ENCODE measurements around the gene GSTM1. TPM values are rescaled to one million over a fixed set of nuclear protein-coding genes. Genes with fewer than 3 reads are reported as not detected.
"Not testable (repeated sequence)": the region's sequence is repeated elsewhere in the genome, so short reads cannot be mapped to it uniquely, and the experiment has no call there.

The GSTM1 gene
- total RNA-seq, 1 experiment from 2014 or later = not detected

DNA sequence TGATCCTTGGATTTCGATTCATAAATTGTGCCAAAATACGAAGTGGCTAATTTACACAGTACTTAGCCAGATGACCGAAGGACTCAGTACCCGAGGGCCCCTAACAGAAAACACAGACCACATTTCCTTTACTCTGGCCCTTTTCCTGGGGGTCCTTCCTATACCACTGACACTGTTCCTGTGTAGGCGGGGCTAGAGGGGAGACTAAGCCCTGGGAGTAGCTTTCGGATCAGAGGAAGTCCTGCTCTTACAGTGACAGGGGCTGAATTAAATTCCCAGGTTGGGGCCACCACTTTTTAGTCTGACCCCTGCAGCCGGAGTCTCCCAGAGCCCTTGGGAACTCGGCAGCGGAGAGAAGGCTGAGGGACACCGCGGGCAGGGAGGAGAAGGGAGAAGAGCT lies 508 bp upstream of the GSTM1 start:
- H3K4me1 Mint-ChIP-seq (ENCODE audit: insufficient read depth, unreplicated experiment); POLR2A ChIA-PET; H3K36me3 Mint-ChIP-seq (ENCODE audit: insufficient read depth, unreplicated experiment); CTCF ChIA-PET; H3K9me3 Mint-ChIP-seq (ENCODE audit: unreplicated experiment); H3K27ac Mint-ChIP-seq (ENCODE audit: low read depth, unreplicated experiment); H3K4me3 Mint-ChIP-seq (ENCODE audit: unreplicated experiment); H3K27me3 Mint-ChIP-seq (ENCODE audit: insufficient read depth, unreplicated experiment); DNase-seq (ENCODE audit: unreplicated experiment); BruUV-seq (replicated peaks); intact Hi-C loops (cut with micrococcal nuclease): not testable (repeated sequence)

GRCh38 chr1:109689844-109690405 lies 2.3 kb downstream of the GSTM1 start:
- Mint-ChIP-seq H3K4me1 (ENCODE audit: insufficient read depth, unreplicated experiment) (no peaks in the 10 kb centered on the region), H3K4me3 (ENCODE audit: unreplicated experiment) (no peak overlapping the region), H3K36me3 (ENCODE audit: insufficient read depth, unreplicated experiment) (no peaks in the 10 kb centered on the region), H3K27ac (ENCODE audit: low read depth, unreplicated experiment) (no peak overlapping the region), H3K9me3 (ENCODE audit: unreplicated experiment) (no peaks in the 10 kb centered on the region), H3K27me3 (ENCODE audit: insufficient read depth, unreplicated experiment) (no peaks in the 10 kb centered on the region)
- DNase-seq (ENCODE audit: unreplicated experiment) = no peak
- no TSS peak for BruUV-seq (replicated peaks)
- intact Hi-C loops (cut with micrococcal nuclease) = no loop called here
- POLR2A ChIA-PET = no interaction called here
- CTCF ChIA-PET = no interaction called here
- TF ChIP-seq, protein P1, sequence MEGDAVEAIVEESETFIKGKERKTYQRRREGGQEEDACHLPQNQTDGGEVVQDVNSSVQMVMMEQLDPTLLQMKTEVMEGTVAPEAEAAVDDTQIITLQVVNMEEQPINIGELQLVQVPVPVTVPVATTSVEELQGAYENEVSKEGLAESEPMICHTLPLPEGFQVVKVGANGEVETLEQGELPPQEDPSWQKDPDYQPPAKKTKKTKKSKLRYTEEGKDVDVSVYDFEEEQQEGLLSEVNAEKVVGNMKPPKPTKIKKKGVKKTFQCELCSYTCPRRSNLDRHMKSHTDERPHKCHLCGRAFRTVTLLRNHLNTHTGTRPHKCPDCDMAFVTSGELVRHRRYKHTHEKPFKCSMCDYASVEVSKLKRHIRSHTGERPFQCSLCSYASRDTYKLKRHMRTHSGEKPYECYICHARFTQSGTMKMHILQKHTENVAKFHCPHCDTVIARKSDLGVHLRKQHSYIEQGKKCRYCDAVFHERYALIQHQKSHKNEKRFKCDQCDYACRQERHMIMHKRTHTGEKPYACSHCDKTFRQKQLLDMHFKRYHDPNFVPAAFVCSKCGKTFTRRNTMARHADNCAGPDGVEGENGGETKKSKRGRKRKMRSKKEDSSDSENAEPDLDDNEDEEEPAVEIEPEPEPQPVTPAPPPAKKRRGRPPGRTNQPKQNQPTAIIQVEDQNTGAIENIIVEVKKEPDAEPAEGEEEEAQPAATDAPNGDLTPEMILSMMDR (IDR thresholded peaks at IDR 0.05; ENCODE audit: unreplicated experiment) = no peak

DNA sequence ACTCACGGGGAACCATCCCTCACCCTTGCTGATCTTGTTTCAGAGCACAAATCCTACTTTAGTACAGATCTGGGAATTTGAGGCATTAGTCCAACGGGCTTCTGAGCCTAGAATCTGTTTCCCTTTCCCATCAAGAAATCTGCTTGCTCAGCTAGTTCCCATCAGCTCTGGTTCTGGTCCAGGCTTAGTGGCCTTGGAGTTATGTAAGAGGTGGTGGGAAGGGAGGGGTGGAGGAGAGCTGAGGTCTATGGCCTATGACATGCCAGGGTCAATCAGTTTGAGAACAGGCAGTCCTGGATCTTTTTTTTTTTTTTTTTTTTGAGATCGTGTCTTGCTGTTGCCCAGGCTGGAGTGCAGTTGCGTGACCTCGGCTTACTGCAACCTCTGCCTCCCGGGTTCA lies 4.1 kb downstream of the GSTM1 start:
- no peak for DNase-seq (ENCODE audit: unreplicated experiment)
- CTCF ChIA-PET = no interaction called here
- Mint-ChIP-seq H3K27me3 (ENCODE audit: insufficient read depth, unreplicated experiment) (no peaks in the 10 kb centered on the region), H3K27ac (ENCODE audit: low read depth, unreplicated experiment) (no peak overlapping the region), H3K9me3 (ENCODE audit: unreplicated experiment) (no peaks in the 10 kb centered on the region), H3K4me3 (ENCODE audit: unreplicated experiment) (no peak overlapping the region), H3K36me3 (ENCODE audit: insufficient read depth, unreplicated experiment) (no peaks in the 10 kb centered on the region), H3K4me1 (ENCODE audit: insufficient read depth, unreplicated experiment) (no peaks in the 10 kb centered on the region)
- POLR2A ChIA-PET = no interaction called here
- no TSS peak for BruUV-seq (replicated peaks)
- intact Hi-C loops (cut with micrococcal nuclease) = no loop called here
- TF ChIP-seq, protein P1 (IDR thresholded peaks at IDR 0.05; ENCODE audit: unreplicated experiment) = no peak

DNA sequence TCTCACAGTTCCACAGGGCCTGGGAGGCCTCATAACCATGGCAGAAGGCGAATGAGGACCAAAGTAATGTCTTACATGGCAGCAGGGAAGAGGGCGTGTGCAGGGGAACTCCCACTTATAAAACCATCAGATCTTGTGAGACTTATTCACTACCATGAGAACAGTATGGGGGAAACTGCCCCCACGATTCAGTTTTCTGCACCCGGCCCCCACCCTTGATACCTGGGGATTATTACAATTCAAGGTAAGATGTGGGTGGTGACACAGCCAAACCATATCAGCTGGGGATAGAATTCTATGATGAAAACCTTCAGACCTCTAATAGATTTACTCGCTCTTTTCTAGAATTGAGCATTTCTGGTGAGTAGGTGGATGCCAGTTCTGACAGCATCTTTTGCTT lies 6.8 kb downstream of the GSTM1 start:
- H3K9me3 Mint-ChIP-seq (ENCODE audit: unreplicated experiment); H3K36me3 Mint-ChIP-seq (ENCODE audit: insufficient read depth, unreplicated experiment); H3K27ac Mint-ChIP-seq (ENCODE audit: low read depth, unreplicated experiment); H3K4me1 Mint-ChIP-seq (ENCODE audit: insufficient read depth, unreplicated experiment); intact Hi-C loops (cut with micrococcal nuclease); BruUV-seq (replicated peaks); CTCF ChIA-PET; H3K4me3 Mint-ChIP-seq (ENCODE audit: unreplicated experiment); DNase-seq (ENCODE audit: unreplicated experiment); POLR2A ChIA-PET; H3K27me3 Mint-ChIP-seq (ENCODE audit: insufficient read depth, unreplicated experiment): not testable (repeated sequence)

DNA sequence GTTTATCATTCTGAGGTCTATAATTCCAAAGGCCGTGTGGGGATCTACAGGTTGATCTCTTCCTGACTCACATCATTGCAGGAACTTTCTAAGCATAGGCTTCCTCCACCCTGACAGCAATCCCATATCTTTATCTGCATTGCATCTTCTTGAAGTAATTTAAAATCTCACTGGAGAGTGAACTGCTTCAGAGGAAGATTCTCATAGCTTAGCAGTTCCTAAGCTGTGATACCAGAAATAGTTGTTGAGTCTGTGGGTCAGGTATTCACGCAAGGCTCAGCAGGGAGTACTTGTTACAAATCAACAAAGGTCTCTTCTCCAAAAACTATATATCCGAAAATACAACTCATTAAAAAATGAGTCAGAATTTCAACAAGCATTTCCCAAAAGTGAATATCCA lies 7.5 kb downstream of the GSTM1 start:
- BruUV-seq (replicated peaks); H3K4me1 Mint-ChIP-seq (ENCODE audit: insufficient read depth, unreplicated experiment); CTCF ChIA-PET; H3K27ac Mint-ChIP-seq (ENCODE audit: low read depth, unreplicated experiment); H3K27me3 Mint-ChIP-seq (ENCODE audit: insufficient read depth, unreplicated experiment); intact Hi-C loops (cut with micrococcal nuclease); H3K9me3 Mint-ChIP-seq (ENCODE audit: unreplicated experiment); H3K36me3 Mint-ChIP-seq (ENCODE audit: insufficient read depth, unreplicated experiment); POLR2A ChIA-PET; H3K4me3 Mint-ChIP-seq (ENCODE audit: unreplicated experiment); DNase-seq (ENCODE audit: unreplicated experiment): not testable (repeated sequence)

GRCh38 chr1:109697066-109697465 lies 9.4 kb downstream of the GSTM1 start:
- CTCF ChIA-PET = interaction anchor here (0.7 kb wide), 1 partner anchor 21 kb away, joined by 3 read pairs; no protein-coding TSS in a partner anchor
- H3K4me1 Mint-ChIP-seq (ENCODE audit: insufficient read depth, unreplicated experiment) = no peaks in the 10 kb centered on the region
- H3K4me3 Mint-ChIP-seq (ENCODE audit: unreplicated experiment) = no peak overlapping the region
- H3K36me3 Mint-ChIP-seq (ENCODE audit: insufficient read depth, unreplicated experiment) = no peaks in the 10 kb centered on the region
- H3K27me3 Mint-ChIP-seq (ENCODE audit: insufficient read depth, unreplicated experiment) = no peaks in the 10 kb centered on the region
- TF ChIP-seq, protein P1 (IDR thresholded peaks at IDR 0.05; ENCODE audit: unreplicated experiment) = no peak
- POLR2A ChIA-PET = no interaction called here
- no TSS peak for BruUV-seq (replicated peaks)
- no peak overlapping the region for H3K27ac Mint-ChIP-seq (ENCODE audit: low read depth, unreplicated experiment)
- intact Hi-C loops (cut with micrococcal nuclease) = no loop called here
- no peak for DNase-seq (ENCODE audit: unreplicated experiment)
- H3K9me3 Mint-ChIP-seq (ENCODE audit: unreplicated experiment) = no peaks in the 10 kb centered on the region

DNA sequence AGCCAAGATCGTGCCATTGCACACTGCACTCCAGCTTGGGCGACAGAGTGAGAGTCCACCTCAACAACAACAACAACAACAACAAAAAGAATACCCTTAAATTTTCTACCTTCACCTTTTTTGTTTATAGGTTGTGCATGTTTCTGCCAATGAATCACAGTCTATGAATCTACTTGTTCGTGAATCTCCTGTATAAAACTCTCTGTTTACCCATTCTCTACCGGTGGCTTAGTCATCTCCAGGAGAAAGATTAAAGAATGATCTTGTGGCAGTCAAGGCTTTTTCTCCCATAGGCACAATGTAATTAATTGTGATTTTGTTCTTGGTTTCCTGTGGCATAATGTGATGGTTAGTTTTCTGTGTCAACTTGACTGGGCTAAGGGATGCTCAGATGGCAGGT lies 10.2 kb downstream of the GSTM1 start:
- H3K27me3 Mint-ChIP-seq (ENCODE audit: insufficient read depth, unreplicated experiment); intact Hi-C loops (cut with micrococcal nuclease); H3K9me3 Mint-ChIP-seq (ENCODE audit: unreplicated experiment); DNase-seq (ENCODE audit: unreplicated experiment); POLR2A ChIA-PET; BruUV-seq (replicated peaks); H3K4me1 Mint-ChIP-seq (ENCODE audit: insufficient read depth, unreplicated experiment); CTCF ChIA-PET; H3K27ac Mint-ChIP-seq (ENCODE audit: low read depth, unreplicated experiment); H3K36me3 Mint-ChIP-seq (ENCODE audit: insufficient read depth, unreplicated experiment); H3K4me3 Mint-ChIP-seq (ENCODE audit: unreplicated experiment): not testable (repeated sequence)
